PFSK-1 (cell line): ENCODE data around the gene PLEKHA5.

ENCODE experiments used
- POLR2AphosphoS5 ChIP-seq: IDR thresholded peaks from 2 replicates; pipeline ENCODE4 v1.6.1; 2012; ENCODE audit warnings: low read depth, mild to moderate bottlenecking, control low read depth, low read length, moderate library complexity
- SIN3A ChIP-seq: IDR thresholded peaks from 2 replicates; pipeline ENCODE4 v1.6.1; 2012; ENCODE audit warnings: mild to moderate bottlenecking, low read length, moderate library complexity, borderline replicate concordance; ENCODE audit not compliant: insufficient read depth
- TAF1 ChIP-seq: IDR thresholded peaks from 2 replicates; pipeline ENCODE4 v1.6.1; 2012; ENCODE audit warnings: low read length, control low read depth, borderline replicate concordance; ENCODE audit not compliant: insufficient read depth

DNA sequence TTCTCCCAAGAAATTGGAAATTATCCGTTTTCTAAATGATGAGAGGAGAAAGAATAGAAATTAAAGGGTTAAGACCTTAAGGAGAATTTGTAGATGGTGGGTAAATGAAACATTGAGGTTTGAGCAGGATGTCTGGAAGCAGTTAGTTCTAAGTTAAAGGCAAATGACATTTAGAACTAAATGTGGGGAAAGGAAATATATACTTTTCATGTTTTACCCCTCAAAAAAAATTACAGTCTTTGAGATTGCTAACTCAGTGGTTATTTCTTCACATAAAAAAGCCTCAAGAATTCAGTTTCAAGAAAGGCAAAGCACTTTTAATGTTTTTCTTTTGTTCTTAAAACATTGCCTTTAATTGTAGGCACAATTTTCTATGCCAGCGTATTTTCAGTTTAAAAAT, 114.0 kb downstream of the PLEKHA5 start:
- no peak for TF ChIP-seq POLR2AphosphoS5
- TF ChIP-seq TAF1: no peak
- no peak for TF ChIP-seq SIN3A
